Activated CD4-positive, alpha-beta memory T cell treated with anti-CD3 and anti-CD28 coated beads, Interleukin-2, amount 10 ng/mL, durations not matched to agents 7 days and 5 days (primary cell): Measurements from ENCODE around the gene ZNF681. TPM values are rescaled to one million over a fixed set of nuclear protein-coding genes. Genes with fewer than 3 reads are reported as not detected.
"Not testable (repeated sequence)": the region's sequence is repeated elsewhere in the genome, so short reads cannot be mapped to it uniquely, and the experiment has no call there.

ENCODE experiments used
- CTCF ChIA-PET: fragments of 350-600 bp; sonication (Branson Sonifier 250); formaldehyde crosslinking; loops from one replicate; lab custom pipeline; 2021; ENCODE audit warnings: antibody characterized with exemption, inconsistent platforms; lab: Charles Lee
- POLR2A ChIA-PET: fragments of 350-600 bp; sonication (Branson Sonifier 250); formaldehyde crosslinking; loops from one replicate; lab custom pipeline; 2021; ENCODE audit warnings: antibody characterized with exemption; lab: Charles Lee
- DNase-seq: peaks from one replicate; pipeline ENCODE4 v3.0.0-alpha.2; 2020
- H3K27ac Mint-ChIP-seq: one replicate; pipeline ENCODE4 v1.8.0; 2021; ENCODE audit warnings: mild to moderate bottlenecking, mixed read lengths
- H3K27me3 Mint-ChIP-seq: one replicate; pipeline ENCODE4 v1.8.0; 2021; ENCODE audit warnings: mixed read lengths
- H3K36me3 Mint-ChIP-seq: one replicate; pipeline ENCODE4 v1.8.0; 2021; ENCODE audit warnings: low read depth, mixed read lengths
- H3K4me1 Mint-ChIP-seq: one replicate; pipeline ENCODE4 v1.8.0; 2021; ENCODE audit warnings: mixed read lengths
- H3K4me3 Mint-ChIP-seq: one replicate; pipeline ENCODE4 v1.8.0; 2021; ENCODE audit warnings: mild to moderate bottlenecking, mixed read lengths
- H3K9me3 Mint-ChIP-seq: one replicate; pipeline ENCODE4 v1.8.0; 2021; ENCODE audit warnings: mixed read lengths
- total RNA-seq, 2 experiments: library from RNA; stranded (reverse); gene quantifications; one replicate each; pipeline ENCODE4 v1.2.3, GENCODE V29; 2021

Gene ZNF681
- total RNA-seq, 2 experiments from 2014 or later, result 3.7 to 5.9 TPM

GRCh38 chr19:23787106-23787505 lies 28.4 kb upstream of the ZNF681 start:
- ChIA-PET CTCF (no interaction called here), POLR2A (no interaction called here)
- H3K27ac Mint-ChIP-seq, result no peak overlapping the region
- H3K36me3 Mint-ChIP-seq, result peaks cover 39% of the 10 kb centered on the region
- H3K4me3 Mint-ChIP-seq, result no peak overlapping the region
- H3K4me1 Mint-ChIP-seq, result peaks cover 8% of the 10 kb centered on the region
- no peaks in the 10 kb centered on the region for H3K27me3 Mint-ChIP-seq
- H3K9me3 Mint-ChIP-seq, result peaks cover 48% of the 10 kb centered on the region
- no peak for DNase-seq

GRCh38 chr19:23785982-23786381 lies 27.3 kb upstream of the ZNF681 start:
- Mint-ChIP-seq H3K36me3 (peaks cover 43% of the 10 kb centered on the region), H3K9me3 (peaks cover 49% of the 10 kb centered on the region), H3K27ac (no peak overlapping the region), H3K4me1 (peaks cover 8% of the 10 kb centered on the region), H3K27me3 (no peaks in the 10 kb centered on the region), H3K4me3 (no peak overlapping the region)
- DNase-seq, result no peak
- POLR2A ChIA-PET, result no interaction called here
- CTCF ChIA-PET, result no interaction called here

- Mint-ChIP-seq H3K27me3 (no peaks in the 10 kb centered on the region), H3K4me3 (no peak overlapping the region), H3K27ac (no peak overlapping the region), H3K9me3 (peaks cover 56% of the 10 kb centered on the region), H3K4me1 (peaks cover 8% of the 10 kb centered on the region), H3K36me3 (peaks cover 53% of the 10 kb centered on the region)
- CTCF ChIA-PET, result no interaction called here
- POLR2A ChIA-PET, result no interaction called here
- no peak for DNase-seq
These were observed 25.6 kb upstream of the ZNF681 start for GRCh38 chr19:23784274-23784673.

GRCh38 chr19:23783636-23784035 lies 24.9 kb upstream of the ZNF681 start:
- peaks cover 8% of the 10 kb centered on the region for H3K4me1 Mint-ChIP-seq
- no peaks in the 10 kb centered on the region for H3K27me3 Mint-ChIP-seq
- ChIA-PET POLR2A (no interaction called here), CTCF (no interaction called here)
- H3K36me3 Mint-ChIP-seq, result peaks cover 55% of the 10 kb centered on the region
- H3K9me3 Mint-ChIP-seq, result peaks cover 56% of the 10 kb centered on the region
- no peak overlapping the region for H3K4me3 Mint-ChIP-seq
- peak overlapping the region; percentile 18 for H3K27ac Mint-ChIP-seq
- DNase-seq, result no peak

GRCh38 chr19:23779645-23780044 lies 21.0 kb upstream of the ZNF681 start:
- ChIA-PET CTCF (no interaction called here), POLR2A (no interaction called here)
- H3K27ac Mint-ChIP-seq, result no peak overlapping the region
- DNase-seq, result no peak
- no peak overlapping the region for H3K4me3 Mint-ChIP-seq
- peaks cover 61% of the 10 kb centered on the region for H3K36me3 Mint-ChIP-seq
- no peaks in the 10 kb centered on the region for H3K27me3 Mint-ChIP-seq
- peaks cover 13% of the 10 kb centered on the region for H3K4me1 Mint-ChIP-seq
- peaks cover 47% of the 10 kb centered on the region for H3K9me3 Mint-ChIP-seq

- Mint-ChIP-seq H3K9me3 (peaks cover 45% of the 10 kb centered on the region), H3K4me1 (peaks cover 5% of the 10 kb centered on the region), H3K36me3 (peaks cover 62% of the 10 kb centered on the region), H3K27ac (no peak overlapping the region), H3K27me3 (no peaks in the 10 kb centered on the region), H3K4me3 (no peak overlapping the region)
- DNase-seq, result no peak
- CTCF ChIA-PET, result no interaction called here
- POLR2A ChIA-PET, result no interaction called here
These were observed 19.9 kb upstream of the ZNF681 start for GRCh38 chr19:23778566-23778965.

GRCh38 chr19:23778036-23778435 lies 19.3 kb upstream of the ZNF681 start:
- DNase-seq, H3K27ac Mint-ChIP-seq, POLR2A ChIA-PET, H3K27me3 Mint-ChIP-seq, CTCF ChIA-PET, H3K4me3 Mint-ChIP-seq, H3K4me1 Mint-ChIP-seq: not testable (repeated sequence)
- peaks cover 57% of the 10 kb centered on the region for H3K36me3 Mint-ChIP-seq
- peaks cover 44% of the 10 kb centered on the region for H3K9me3 Mint-ChIP-seq

GRCh38 chr19:23777216-23777615 lies 18.5 kb upstream of the ZNF681 start:
- Mint-ChIP-seq H3K27me3 (no peaks in the 10 kb centered on the region), H3K4me3 (no peak overlapping the region), H3K36me3 (peaks cover 55% of the 10 kb centered on the region), H3K9me3 (peaks cover 42% of the 10 kb centered on the region), H3K27ac (no peak overlapping the region), H3K4me1 (peaks cover 6% of the 10 kb centered on the region)
- no peak for DNase-seq
- ChIA-PET CTCF (no interaction called here), POLR2A (no interaction called here)

GRCh38 chr19:23776507-23777205 lies 18.0 kb upstream of the ZNF681 start:
- no peaks in the 10 kb centered on the region for H3K27me3 Mint-ChIP-seq
- H3K4me1 Mint-ChIP-seq, result peaks cover 11% of the 10 kb centered on the region
- H3K36me3 Mint-ChIP-seq, result peaks cover 53% of the 10 kb centered on the region
- ChIA-PET CTCF (no interaction called here), POLR2A (no interaction called here)
- no peak overlapping the region for H3K27ac Mint-ChIP-seq
- no peak overlapping the region for H3K4me3 Mint-ChIP-seq
- DNase-seq, result no peak
- peaks cover 44% of the 10 kb centered on the region for H3K9me3 Mint-ChIP-seq

- Mint-ChIP-seq H3K27me3 (no peaks in the 10 kb centered on the region), H3K27ac (no peak overlapping the region), H3K36me3 (peaks cover 60% of the 10 kb centered on the region), H3K4me1 (peaks cover 23% of the 10 kb centered on the region), H3K4me3 (no peak overlapping the region), H3K9me3 (peaks cover 54% of the 10 kb centered on the region)
- POLR2A ChIA-PET, result no interaction called here
- DNase-seq, result no peak
- CTCF ChIA-PET, result no interaction called here
These were observed 15.9 kb upstream of the ZNF681 start for GRCh38 chr19:23774524-23774971.

GRCh38 chr19:23774106-23774505 lies 15.4 kb upstream of the ZNF681 start:
- Mint-ChIP-seq H3K4me1 (peaks cover 23% of the 10 kb centered on the region), H3K36me3 (peaks cover 57% of the 10 kb centered on the region), H3K9me3 (peaks cover 53% of the 10 kb centered on the region), H3K27me3 (no peaks in the 10 kb centered on the region), H3K4me3 (no peak overlapping the region), H3K27ac (no peak overlapping the region)
- no peak for DNase-seq
- POLR2A ChIA-PET, result no interaction called here
- CTCF ChIA-PET, result no interaction called here

GRCh38 chr19:23772675-23773063 lies 14.0 kb upstream of the ZNF681 start:
- peaks cover 51% of the 10 kb centered on the region for H3K36me3 Mint-ChIP-seq
- H3K4me3 Mint-ChIP-seq, result no peak overlapping the region
- POLR2A ChIA-PET, result no interaction called here
- H3K27ac Mint-ChIP-seq, result no peak overlapping the region
- CTCF ChIA-PET, result interaction anchor here (1.1 kb wide), 1 partner anchor 28 kb away, joined by 6 read pairs; no protein-coding TSS in a partner anchor
- peaks cover 22% of the 10 kb centered on the region for H3K4me1 Mint-ChIP-seq
- no peak for DNase-seq
- peaks cover 48% of the 10 kb centered on the region for H3K9me3 Mint-ChIP-seq
- H3K27me3 Mint-ChIP-seq, result no peaks in the 10 kb centered on the region

- DNase-seq, result no peak
These were observed 13.3 kb upstream of the ZNF681 start for GRCh38 chr19:23771761-23772674.

More at GRCh38 chr19:23771761-23772674, 13.3 kb upstream of the ZNF681 start:
- H3K27me3 Mint-ChIP-seq, result no peaks in the 10 kb centered on the region
- no peak overlapping the region for H3K4me3 Mint-ChIP-seq
- H3K4me1 Mint-ChIP-seq, result peaks cover 18% of the 10 kb centered on the region
- H3K36me3 Mint-ChIP-seq, result peaks cover 51% of the 10 kb centered on the region
- CTCF ChIA-PET, result interaction anchor here (1.1 kb wide), 1 partner anchor 28 kb away, joined by 6 read pairs; no protein-coding TSS in a partner anchor
- POLR2A ChIA-PET, result no interaction called here
- H3K9me3 Mint-ChIP-seq, result peaks cover 45% of the 10 kb centered on the region
- no peak overlapping the region for H3K27ac Mint-ChIP-seq
